DMS153 treated with DMSO at 0.1 percent for 48 hours (cell line): Measurements from ENCODE around the gene RNF17.

Experiments used
- DNase-seq: peaks from one replicate; lab custom pipeline; 2025; ENCODE audit not compliant: unreplicated experiment; lab: John Stamatoyannopoulos, UW

The RNF17 gene

DNA sequence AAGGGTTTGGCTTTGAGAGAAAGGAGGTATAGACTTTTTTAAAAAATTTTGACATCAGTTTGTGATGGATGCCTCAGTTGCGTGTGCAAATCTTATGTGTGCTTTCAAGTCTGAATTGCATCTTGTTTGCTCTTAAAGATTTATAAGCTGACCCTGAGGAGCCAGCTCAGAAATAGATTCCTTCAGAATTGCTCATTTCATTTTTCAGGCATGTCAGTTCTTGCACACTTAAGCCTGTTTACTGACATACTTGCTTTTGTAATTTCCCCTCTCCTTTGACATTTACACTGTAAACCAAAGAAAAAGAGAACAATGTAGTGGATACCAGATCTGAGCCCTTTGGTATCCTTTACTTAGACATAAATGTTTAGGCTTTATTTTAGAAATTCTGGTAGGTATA, 87.6 kb downstream of the RNF17 start:
- no peak for DNase-seq

DNA sequence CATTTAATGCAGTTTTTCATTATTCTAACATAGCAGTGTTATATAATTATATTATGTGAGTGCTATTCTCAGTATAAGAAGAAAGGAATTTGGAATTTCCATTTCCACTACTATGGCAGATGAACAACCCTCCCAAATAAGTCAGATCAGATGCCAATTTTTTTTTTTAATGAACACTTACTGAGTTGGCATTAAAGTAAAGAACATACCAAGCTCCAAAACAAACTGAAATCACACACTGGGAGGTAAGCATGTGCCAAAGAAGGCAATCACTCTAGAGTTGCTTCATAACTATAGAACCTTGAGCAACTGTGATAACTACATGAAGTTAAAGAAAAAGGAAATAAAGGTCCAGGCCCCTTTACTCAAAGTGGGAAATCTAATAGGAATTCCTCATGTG, 90.3 kb downstream of the RNF17 start:
- no peak for DNase-seq

DNA sequence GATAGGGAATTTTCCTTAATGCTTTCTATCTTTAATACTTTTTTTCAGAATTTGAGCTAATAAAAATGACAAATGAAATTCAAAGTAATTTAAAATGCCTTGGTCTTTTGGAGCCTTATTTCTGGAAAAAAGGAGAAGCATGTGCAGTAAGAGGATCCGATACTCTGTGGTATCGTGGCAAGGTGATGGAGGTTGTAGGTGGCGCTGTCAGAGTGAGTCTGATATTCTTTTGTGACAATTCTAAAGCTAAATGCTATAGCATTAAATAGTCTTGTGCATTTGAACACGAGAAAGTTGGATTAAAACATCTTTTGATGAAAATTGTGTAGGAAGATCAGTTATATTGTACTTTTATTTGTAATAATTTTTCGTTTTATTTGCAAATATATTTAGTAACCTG, 95.0 kb downstream of the RNF17 start:
- no peak for DNase-seq

DNA sequence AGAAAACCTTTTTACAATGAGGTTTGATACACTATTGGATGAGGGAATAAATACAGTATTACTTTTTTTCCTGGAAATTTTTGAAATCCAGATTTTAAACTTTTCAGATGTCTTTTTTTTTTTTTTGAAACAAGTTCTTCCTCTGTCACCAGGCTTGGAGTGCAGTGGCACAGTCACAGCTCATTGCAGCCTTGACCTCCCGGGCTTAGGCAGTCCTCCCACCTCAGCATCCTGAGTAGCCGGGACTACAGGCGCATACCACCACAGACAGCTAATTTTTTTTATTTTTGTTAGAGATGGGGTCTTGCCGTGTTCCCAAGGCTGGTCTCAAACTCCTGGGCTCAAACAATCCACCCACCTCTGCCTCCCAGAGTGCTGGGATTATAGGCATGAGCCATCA, 96.8 kb downstream of the RNF17 start:
- DNase-seq, result no peak

DNA sequence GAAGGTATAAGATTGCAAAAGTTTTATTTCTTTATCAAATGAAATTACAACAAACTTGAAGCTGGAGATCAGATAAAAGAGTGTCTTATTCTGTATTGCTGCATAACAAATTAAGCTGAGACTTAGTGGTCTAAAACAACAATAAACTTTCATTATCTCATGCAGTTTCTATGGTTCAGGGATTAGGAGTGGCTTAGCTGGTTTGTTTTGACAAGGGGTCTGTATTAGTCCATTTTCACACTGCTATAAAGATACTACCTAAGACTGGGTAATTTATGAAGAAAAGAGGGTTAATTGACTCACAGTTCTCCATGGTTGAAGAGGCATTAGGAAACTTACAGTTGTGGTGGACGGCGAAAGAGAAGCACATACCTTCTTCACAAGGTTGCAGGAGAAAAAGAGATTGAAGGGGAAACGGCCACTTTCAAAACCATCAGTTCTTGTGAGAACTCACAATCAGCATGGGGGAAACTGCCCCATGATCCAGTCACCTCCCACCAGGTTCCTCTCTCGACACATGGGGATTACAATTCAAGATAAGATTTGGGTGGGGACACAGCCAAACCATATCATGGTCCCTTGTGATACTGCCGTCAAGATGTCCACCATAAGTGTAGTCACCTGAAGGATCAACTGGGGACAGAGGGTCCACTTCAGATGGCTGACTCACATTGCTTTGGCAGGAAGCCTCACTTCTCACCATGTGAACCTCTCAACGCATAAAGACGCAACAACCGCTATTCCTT, 97.8 kb downstream of the RNF17 start:
- DNase-seq, result no peak

DNA sequence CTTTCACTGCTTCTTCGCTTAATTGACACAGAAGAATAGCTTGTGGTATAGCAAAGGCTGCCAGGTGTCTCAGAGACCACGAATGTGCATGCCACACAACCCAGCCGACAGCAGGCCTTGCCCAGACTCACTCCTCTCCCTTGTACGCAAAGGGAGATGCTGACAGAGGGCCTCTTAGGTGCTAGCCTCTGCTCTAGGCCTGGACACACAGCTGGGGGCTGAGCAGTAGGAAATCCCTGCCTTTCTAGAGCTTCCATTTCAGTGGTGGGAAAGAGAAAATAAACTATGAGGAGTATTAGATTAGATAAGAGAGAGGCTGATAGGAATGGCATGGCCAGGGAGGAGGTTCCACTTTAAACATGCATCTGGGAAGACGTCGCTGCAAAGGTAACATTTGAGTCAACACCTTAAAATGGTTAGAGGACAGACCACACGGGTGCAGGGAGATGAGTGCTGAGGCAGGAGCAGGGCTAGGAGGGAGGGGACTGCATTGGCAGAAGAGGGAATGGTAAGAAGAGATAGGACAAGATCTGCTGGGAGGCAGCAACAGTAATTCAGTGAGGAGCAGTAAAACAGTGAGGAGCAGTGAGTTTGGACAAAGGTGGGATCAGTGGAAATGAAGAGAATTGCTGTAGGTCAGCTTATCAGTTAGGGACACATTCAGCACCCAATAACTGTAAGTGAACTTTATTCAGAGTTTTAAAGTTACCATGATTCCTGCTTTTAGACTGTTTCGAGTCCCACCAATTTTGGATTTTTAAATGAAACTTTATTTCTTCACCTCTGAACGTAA, 100.0 kb downstream of the RNF17 start:
- DNase-seq, result no peak

DNA sequence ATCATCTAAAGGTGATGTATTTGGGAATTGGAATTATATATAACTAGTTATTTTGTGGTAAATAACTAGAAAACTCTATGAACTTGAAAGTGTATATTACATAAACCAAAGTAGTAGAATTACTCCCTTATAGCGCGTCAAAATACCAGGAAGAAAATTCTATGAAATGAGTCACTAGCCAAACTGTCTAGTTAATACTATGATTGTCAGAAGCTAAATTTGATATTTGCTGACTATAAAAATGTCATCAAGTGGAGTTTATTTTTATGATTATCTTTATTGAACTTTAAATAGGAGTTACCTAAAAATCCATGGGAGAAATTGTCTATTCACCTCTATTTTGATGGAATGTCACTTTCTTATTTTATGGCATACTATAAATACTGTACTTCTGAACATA, 100.6 kb downstream of the RNF17 start:
- DNase-seq, result no peak

DNA sequence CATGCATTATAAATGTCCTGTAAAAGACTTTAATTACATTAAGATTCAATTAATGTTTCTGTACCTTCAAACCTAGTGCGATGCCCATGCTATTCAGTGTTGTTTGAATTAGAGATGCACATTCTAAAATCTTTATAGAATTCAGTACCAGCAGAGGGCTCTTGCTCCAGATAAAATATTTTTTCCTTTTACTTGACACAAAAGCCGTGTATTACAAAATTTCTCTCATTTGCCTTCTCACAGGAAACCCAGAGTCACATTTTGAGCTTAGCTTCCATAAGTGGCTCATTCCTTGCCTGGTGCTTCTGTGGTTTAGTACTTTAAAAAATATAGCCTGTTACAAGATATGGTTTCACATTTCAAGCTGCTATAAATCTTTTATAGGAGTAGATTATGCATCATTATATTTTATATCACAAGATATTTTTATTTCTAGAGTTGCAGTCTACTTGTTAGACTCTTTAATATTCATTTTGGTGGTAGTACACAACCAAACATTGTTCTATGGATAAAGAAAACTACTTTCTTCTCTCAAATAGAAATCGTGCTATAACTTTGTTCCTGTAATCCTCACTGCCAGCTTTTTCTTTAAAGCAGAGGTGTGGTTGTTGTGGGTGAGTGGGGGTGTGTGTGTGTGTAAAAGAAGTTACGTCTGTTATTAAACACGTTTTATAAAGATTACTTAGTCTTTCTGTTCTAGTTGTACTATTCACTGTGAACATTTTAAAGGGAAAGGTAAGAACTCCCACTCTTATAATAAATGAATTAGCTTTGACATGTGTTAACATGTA, 101.4 kb downstream of the RNF17 start:
- no peak for DNase-seq

DNA sequence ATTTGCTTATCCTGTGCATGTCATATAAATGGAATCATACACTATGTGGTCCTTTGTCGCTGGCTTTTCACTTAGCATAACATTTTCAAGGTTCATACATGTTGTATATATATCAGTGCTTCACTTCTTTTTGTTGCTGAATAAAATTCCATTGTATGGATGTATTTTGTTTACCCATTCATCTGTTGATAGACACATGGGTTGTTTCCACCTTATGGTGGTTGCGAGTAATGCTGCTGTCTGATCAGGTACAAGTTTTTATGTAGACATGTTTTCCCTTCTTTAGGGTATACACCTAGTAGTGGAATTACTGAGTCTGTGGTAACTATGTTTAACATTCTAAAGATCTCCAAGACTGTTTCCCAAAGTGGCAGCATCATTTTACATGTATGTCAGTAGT, 102.5 kb downstream of the RNF17 start:
- DNase-seq, result no peak

DNA sequence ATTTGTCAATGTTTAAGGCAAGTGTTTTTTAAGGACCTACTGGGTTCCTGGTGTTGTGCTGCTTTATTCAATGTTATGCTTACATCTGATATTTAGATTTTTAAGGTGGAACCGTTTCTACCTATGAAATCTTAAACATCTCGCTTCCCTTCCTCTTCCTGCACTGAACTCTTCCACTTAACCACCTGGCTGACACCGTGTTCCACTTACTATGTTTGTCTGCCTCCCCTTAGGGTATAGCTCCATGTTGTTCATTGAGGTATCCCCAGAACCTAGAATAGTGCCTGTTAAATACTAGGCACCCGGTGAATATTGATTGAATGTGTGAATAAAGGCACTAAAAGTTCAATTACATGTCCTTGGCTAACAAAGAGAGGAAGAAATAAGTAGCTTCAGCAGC, 104.9 kb downstream of the RNF17 start:
- DNase-seq, result no peak

DNA sequence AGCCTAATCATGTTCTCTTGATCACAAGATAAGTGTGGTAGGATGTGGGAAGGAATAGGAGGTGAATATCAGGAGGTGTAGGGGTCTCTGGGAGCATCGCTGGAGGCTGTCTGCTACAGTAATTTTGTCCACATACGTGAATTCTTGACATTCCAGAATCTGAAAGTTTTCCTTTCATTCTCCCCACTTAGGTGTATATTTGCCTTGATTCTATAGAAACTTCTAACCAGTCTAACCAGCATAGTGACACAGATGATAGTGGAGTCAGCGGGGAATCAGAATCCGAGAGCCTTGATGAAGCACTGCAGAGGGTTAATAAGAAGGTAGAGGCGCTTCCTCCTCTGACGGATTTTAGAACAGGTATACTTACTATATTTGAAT, 106.4 kb downstream of the RNF17 start:
- DNase-seq, result no peak

DNA sequence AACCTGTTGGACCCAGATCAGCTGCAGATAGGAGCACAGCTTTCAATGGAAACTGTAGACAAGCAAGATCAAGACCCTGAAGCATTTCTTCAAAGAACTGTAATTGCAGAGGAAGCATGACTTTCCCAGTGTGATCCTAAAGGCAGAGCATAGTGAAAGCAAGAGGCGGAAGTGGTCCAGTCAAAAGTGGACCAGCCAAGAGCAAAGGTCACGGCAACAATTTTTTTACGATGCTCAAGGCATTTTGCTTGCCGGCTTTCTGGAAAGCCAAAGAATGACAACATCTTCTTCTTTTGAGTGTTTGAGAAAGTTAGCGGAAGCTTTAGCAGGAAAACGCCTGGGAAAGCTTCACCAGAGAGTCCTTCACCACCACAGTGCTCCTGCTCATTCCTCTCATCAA, 111.6 kb downstream of the RNF17 start:
- DNase-seq, result no peak

DNA sequence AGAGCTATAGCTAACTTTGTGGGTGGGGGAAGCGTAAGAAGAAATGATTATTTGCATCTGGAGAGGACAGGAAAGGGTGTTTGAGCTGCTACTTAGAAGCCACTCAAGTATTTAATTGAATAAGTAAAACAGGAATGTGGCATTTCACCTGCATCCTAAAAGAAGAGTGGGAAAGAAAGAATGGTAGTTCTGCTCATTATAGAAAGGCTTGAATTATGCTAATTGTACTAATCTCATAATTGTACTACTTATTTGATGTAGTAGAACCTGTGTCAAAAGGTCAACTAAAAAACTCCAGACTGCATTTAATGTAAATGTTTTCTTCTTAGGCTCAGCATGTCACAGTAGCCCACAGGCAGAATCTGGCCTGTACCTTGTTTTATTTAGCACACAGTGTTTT, 113.6 kb downstream of the RNF17 start:
- no peak for DNase-seq

DNA sequence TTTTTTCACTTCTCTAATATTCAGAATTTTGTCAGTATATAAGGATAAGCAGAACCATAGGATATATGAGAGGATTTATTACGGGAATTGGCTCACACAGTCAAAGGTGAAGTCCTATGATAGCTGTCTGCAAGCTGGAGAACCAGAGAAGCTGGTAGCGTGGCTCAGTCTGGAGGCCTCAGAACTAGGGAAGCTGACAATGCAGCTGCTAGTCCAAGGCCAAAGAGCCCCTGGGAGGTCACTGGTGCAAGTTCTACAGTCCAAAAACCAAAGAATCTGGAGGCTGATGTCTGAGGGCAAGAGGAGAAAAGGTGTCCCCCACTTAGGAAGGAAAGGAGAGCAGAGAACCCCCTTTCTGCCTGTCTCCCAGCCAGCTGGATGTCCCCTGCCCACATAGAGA, 114.4 kb downstream of the RNF17 start:
- no peak for DNase-seq

DNA sequence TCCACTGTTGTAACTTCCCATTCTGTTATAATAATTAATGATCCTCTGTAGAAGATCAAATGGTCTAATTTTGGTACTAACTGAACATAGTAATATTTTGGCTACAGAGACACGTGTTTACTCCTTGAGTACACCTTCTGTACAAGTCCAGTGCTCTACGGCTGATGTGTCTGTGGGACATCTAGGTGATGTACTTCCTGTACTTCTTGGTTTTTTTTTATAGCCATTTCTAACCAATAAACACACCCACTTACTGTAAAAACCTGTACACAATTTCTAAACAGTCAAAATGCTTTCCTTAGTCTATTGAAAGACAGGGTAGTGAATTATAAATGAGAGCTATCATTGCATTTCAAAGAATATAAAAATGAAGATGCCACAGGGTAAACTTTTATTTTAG, 118.7 kb downstream of the RNF17 start:
- DNase-seq, result no peak

DNA sequence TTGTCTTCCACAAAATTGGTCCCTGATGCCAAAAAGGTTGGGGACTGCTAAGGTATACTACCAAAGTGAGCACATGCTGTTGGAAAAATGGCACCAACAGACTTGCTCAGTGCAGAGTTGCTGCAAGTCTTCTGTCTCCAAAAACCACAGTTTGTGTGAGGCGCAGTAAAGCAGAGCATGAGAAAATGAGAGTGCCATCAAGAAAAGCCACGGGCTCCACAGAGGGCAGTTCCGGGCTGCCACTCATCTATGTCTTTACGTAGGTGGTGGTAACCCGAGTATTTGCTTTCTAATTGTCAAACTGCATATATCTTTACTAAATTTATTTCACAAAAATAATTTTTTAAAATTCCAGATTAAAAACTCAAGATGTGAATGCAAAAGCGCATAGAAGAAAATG, 123.8 kb downstream of the RNF17 start:
- DNase-seq, result no peak

DNA sequence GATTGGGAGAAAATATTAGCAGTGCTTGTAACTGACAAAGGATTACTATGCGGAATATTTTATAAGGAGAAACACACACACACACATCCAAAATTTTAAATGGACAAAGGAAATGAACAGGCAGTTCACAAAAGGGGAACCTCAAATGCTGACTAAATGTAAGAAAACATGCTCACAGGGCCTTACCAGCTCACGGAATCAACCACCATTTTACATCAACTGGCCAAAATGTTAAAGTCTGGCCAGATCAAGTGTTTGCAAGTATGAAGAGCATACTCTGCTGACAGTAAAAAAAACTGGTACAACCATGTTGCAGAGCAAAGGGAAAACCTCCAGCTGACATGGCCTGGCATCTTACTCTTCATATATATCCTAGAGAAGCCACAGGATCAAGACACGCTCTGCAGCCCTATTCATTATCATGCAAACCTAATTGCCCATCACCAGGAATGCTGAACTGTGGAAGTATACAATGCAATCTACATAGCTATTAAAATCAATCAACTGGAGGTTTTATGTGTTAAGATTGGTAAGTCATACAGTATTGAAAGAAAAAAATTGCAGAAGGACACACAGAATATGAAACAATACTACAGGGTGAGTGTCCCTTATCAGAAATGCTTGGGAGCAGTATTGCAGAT, 124.4 kb downstream of the RNF17 start:
- DNase-seq, result no peak

DNA sequence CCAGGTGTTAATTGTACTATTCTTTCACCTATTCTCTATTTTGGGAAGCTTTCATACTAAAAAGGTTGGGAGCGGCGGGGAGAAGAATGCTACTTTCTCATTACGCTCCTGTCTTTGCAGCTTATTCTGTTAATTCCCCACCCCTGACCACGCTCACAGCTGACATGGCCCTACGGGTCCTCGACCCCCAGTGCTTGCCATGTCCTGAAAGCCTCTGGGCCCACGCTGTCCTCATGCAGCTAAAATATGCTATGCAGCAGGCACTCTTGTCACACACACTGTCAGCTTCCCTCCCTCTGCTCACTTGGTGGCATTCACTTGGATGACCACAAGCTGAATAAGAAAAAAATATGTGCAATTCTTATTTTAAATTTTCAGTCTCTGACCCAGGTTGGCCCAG, 126.3 kb downstream of the RNF17 start:
- no peak for DNase-seq

DNA sequence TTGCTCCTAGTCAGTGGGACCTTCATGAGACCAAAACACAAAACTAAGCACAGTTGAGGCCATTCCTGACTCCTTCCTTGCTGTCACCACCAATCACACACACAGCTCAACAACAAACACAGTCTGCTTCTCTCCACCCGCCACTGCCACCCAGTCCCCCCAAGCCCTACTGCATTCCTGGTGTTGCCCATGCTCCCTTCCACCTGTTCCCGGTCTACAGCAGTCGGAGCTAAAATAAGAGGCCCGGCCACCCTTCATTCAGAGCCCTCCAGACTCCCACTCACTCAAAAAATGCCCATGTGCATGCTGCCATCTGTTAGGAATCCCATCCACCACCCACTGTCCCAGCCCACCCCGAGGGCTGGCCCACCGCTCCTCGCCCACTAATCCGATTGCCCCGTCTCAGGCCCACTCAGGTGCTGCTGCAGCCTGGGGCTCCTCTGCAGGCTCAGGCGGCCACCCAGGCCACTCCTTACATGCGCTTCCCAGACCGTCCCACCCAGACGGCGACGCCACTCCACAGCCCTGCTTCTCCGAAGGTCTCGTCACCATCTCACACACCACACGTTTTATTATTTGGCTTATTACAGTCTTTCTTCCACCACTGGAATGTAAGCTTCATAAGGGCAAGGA, 127.6 kb downstream of the RNF17 start:
- DNase-seq, result no peak

DNA sequence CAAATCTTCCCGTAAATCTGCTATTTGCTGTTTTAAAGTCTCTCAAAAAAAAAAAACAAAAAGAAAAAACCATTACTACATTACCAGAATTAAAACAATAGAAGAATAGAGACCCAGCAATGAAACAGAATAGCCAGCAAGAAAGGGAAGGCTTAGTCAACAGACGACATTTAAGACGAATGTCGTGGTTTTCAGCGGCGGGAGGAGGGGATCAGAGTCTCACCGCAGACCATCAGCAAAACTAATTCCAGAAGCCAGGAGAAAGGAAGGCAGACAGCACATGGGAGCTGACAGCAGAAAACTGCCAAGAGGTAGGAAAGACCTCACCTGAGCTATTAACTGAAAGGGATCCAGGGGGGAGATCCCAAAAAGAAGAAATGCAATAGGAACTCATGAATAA, 128.9 kb downstream of the RNF17 start:
- DNase-seq, result no peak

DNA sequence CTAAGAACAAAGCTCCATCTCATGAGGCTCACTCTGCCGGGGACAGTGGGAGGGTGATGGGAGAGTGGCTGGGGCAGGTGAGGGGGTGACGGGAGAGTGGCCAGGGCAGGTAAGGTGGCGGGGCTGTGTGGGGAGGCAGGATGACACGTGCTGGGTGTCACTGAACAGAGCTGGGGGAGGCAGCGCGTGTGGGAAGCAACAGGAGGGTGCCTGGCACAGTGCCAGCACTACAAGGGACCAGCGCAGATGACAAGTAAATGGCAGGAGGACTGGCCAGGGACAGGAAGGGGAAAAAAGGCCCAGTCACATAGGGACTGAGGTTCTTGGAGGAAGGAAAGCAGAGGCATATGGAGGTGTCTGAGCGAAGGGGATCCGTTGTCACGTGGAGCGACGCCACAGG, 129.9 kb downstream of the RNF17 start:
- no peak for DNase-seq
